Muscle of leg (tissue), 16 donors: Measurements from ENCODE around the gene RIMBP3C. TPM values are rescaled to one million over a fixed set of nuclear protein-coding genes. Genes with fewer than 3 reads are reported as not detected.
"Not testable (repeated sequence)": the region's sequence is repeated elsewhere in the genome, so short reads cannot be mapped to it uniquely, and the experiment has no call there.

Experiments
- DNase-seq: peaks from one replicate; pipeline ENCODE4 v3.0.0; 2013
- H3K27ac ChIP-seq: one replicate; pipeline ENCODE4 v1.5.1; 2013; ENCODE audit warnings: mild to moderate bottlenecking, low read length, control low read depth
- H3K27me3 ChIP-seq: one replicate; pipeline ENCODE4 v1.6.1; 2013; ENCODE audit warnings: low read length; ENCODE audit not compliant: control insufficient read depth, insufficient read depth
- H3K36me3 ChIP-seq: one replicate; pipeline ENCODE4 v1.6.1; 2013; ENCODE audit warnings: low read length; ENCODE audit not compliant: control insufficient read depth, insufficient read depth
- H3K4me1 ChIP-seq: one replicate; pipeline ENCODE4 v1.6.1; 2013; ENCODE audit warnings: low read length; ENCODE audit not compliant: control insufficient read depth, insufficient read depth
- H3K4me3 ChIP-seq: one replicate; pipeline ENCODE4 v1.5.1; 2013; ENCODE audit warnings: low read length, control low read depth
- H3K9me3 ChIP-seq: replicated peaks from 2 replicates; pipeline ENCODE4 v1.6.1; 2013; ENCODE audit warnings: low read depth, low read length; ENCODE audit not compliant: control insufficient read depth
- WGBS: methylation state at CpG from one replicate; pipeline ENCODE4 v1.1.5; 2013; ENCODE audit warnings: missing lambda C conversion rate; ENCODE audit not compliant: insufficient coverage; 5-methylcytosine and 5-hydroxymethylcytosine counted together
- long read RNA-seq, 11 donors: transcript quantifications; one replicate each; lab custom pipeline, GENCODE V29; 2026
- polyA plus RNA-seq, 8 donors: library from polyadenylated mRNA; unstranded; fragments of 120-200 nt; gene quantifications; one replicate each; pipeline versions ENCODE4 v1.2.1 to v1.2.3, GENCODE V29; 2013; ENCODE audit warnings: inconsistent platforms in 1 of 8, low replicate concordance in 1 of 8; ENCODE audit not compliant: insufficient read length in 8 of 8, insufficient read depth in 1 of 8
- total RNA-seq: library from RNA; stranded (reverse); fragments of 120-200 nt; gene quantifications from one replicate; pipeline ENCODE4 v1.2.4, GENCODE V29; 2013

The RIMBP3C gene
- total RNA-seq (0.40 TPM), polyA plus RNA-seq (1 to 10 TPM in 1 of 8 donors, under 1 TPM in 7; 0.49 to 1.3 (median 0.66) TPM)
- long read RNA-seq, donor 1 = 0 reads
- long read RNA-seq, donor 2 = 0 reads
- long read RNA-seq, donor 3 = 0 reads
- long read RNA-seq, donor 4 = 0 reads
- long read RNA-seq, donor 5 = 0 reads
- long read RNA-seq, donor 6 = 0 reads
- long read RNA-seq, donor 7 = 0 reads
- long read RNA-seq, donor 8 = 0 reads
- long read RNA-seq, donor 9 = 0 reads
- long read RNA-seq, donor 10 = 0 reads
- long read RNA-seq, donor 11 = 0 reads

DNA sequence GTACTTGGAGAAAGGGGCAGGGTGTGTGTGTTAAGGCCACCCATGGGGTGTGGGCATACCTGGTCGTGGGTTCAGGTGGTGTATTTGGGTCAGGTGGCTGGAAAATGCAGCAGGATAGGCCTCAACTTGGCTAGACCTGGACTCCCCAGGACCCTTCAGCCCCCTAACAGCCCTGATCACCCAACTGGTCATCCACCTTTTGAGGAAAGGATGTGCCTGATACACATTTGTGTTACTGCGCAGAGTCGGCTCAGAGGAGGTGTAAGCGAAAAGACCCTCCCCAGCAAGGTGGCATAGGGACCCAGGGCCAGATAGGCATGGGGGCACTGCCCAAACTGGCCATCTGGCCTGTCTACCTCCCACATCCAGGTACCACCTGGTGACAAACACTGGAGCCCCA, at the start of gene RIMBP3C:
Gene RIMBP3C (minus strand): TSS at position 101 of the 400 bp plus-strand sequence. CDS start 485 bp downstream, outside the sequence.
- not testable (repeated sequence) for H3K4me1 ChIP-seq, H3K9me3 ChIP-seq, H3K36me3 ChIP-seq, H3K4me3 ChIP-seq, DNase-seq, H3K27ac ChIP-seq, H3K27me3 ChIP-seq
- WGBS = no CpG with 5 or more reads among the region's 4 CpGs

GRCh38 chr22:21599053-21599893, 48.0 kb upstream of the RIMBP3C start:
- 89% methylated on average over 5 of the region's 6 CpGs for WGBS
- no peak for DNase-seq
- Histone ChIP-seq H3K9me3 (no peaks in the 10 kb centered on the region), H3K27ac (no peak overlapping the region), H3K27me3 (no peaks in the 10 kb centered on the region), H3K4me3 (no peak overlapping the region), H3K36me3 (peaks cover 29% of the 10 kb centered on the region), H3K4me1 (no peaks in the 10 kb centered on the region)

- no peak overlapping the region for H3K27ac ChIP-seq
- DNase-seq = no peak
- no peaks in the 10 kb centered on the region for H3K4me1 ChIP-seq
- H3K27me3 ChIP-seq = no peaks in the 10 kb centered on the region
- no peaks in the 10 kb centered on the region for H3K9me3 ChIP-seq
- no CpG with 5 or more reads among the region's 3 CpGs for WGBS
- H3K36me3 ChIP-seq = peaks cover 38% of the 10 kb centered on the region
- H3K4me3 ChIP-seq = no peak overlapping the region
Measured at GRCh38 chr22:21598302-21598701, 47.0 kb upstream of the RIMBP3C start.

DNA sequence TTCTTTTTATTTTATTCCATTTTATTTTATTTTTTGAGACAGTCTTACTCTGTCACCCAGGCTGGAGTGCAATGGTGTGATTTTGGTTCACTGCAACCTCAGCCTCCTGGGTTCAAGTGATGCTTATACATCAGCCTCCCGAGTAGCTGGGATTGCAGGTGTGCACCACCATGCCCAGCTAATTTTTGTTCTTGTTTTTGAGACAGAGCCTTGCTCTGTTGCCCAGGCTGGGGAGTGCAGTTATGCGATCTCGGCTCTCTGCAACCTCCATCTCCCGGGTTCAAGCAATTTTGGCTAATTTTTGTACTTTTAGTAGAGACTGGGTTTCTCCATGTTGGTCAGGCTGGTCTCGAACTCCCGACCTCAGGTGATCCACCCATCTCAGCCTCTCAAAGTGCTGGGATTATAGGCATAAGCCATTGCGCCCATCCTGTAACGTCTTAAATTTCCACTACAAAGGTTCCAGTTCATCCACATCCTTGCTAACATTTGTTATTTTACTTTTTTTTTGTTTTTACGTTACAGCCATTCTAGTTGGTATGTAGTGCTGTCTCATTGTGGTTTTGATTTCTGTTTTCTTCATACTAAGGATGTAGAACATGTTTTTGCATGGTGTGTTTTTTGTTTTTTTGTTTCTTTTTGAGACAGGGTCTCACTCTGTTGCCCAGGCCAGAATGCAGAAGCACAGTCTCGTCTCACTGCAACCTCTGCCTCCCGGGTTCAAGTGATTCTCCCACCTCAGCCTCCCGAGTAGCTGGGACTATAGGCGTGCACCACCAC, 45.3 kb upstream of the RIMBP3C start:
- not testable (repeated sequence) for H3K4me1 ChIP-seq, DNase-seq, H3K4me3 ChIP-seq, H3K27me3 ChIP-seq, H3K27ac ChIP-seq, H3K9me3 ChIP-seq
- 98% methylated on average over 4 of the region's 13 CpGs for WGBS
- H3K36me3 ChIP-seq = peaks cover 40% of the 10 kb centered on the region

- H3K36me3 ChIP-seq = peaks cover 46% of the 10 kb centered on the region
Measured at GRCh38 chr22:21594865-21595452, 43.7 kb upstream of the RIMBP3C start.

DNA sequence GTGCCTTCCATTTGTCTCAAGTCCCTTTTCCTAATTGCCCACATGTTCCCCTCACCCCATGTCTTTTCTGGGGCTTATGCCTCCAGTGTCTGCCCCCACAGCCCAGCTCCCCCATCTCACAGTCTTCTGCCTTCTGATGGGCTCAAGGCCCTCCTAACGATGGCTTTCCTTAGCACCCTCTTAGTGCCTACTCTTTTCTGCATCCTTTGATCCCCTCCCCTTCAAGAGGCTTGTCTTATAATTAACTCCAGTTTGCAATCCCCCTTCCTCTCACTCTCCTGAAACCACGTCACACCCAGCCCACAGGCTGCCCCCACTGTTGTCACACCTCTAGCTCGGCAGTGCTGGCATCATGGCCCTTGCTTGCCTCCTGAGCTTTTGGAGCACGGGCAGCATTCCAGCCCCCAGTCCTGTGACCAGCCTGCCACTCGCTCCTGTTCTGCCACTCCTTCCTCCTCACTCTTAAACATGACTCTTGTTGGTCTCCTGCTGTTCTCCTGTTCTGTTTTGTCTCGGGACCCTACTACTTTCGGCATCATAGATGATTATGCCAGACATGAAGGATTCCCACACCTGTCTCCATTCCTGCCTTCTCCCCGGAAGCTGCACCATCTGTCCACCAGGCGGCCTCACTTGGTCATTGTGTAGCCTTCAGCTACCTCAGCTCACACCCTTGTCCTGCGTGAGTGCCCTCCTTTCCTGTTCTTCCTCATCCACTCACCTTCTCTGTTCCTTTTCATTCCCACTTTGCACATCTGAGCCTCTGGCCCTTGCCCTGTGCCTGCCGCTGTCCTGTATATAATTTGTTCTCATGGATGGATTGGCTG, 42.4 kb upstream of the RIMBP3C start:
- H3K27ac ChIP-seq = no peak overlapping the region
- whole genome bisulfite sequencing = 65% methylated on average over 10 of the region's 11 CpGs
- H3K4me3 ChIP-seq = no peak overlapping the region
- peaks cover 14% of the 10 kb centered on the region for H3K4me1 ChIP-seq
- no peaks in the 10 kb centered on the region for H3K27me3 ChIP-seq
- H3K36me3 ChIP-seq = peaks cover 42% of the 10 kb centered on the region
- H3K9me3 ChIP-seq = no peaks in the 10 kb centered on the region
- DNase-seq = no peak

More at GRCh38 chr22:21594865-21595452, 43.7 kb upstream of the RIMBP3C start:
- 96% methylated on average over 3 of the region's 5 CpGs for WGBS
- Histone ChIP-seq H3K27me3 (no peaks in the 10 kb centered on the region), H3K27ac (no peak overlapping the region), H3K4me3 (no peak overlapping the region), H3K9me3 (no peaks in the 10 kb centered on the region), H3K4me1 (peaks cover 14% of the 10 kb centered on the region)
- DNase-seq = no peak

DNA sequence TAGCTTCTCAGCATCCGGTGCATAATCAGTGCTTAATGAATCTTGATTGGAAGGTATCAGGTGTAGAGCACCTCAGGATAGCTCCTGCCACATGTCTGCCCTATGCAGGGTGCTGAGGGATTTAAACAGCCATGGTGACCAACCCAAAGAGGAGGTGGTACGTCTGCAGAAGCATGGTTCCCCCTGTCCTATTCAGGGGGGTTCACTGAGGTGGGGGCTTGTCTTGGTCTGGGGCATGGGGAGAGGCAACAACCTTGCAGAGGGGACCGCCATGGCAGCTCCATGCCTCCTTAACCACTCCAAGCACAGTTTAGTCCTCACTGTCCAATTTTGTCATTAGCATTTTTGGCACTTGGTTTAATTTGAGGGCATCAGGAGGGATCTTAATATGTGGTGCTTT, 41.2 kb upstream of the RIMBP3C start:
- H3K9me3 ChIP-seq = no peaks in the 10 kb centered on the region
- H3K27ac ChIP-seq = no peak overlapping the region
- DNase-seq = no peak
- no peak overlapping the region for H3K4me3 ChIP-seq
- peaks cover 42% of the 10 kb centered on the region for H3K36me3 ChIP-seq
- no CpG with 5 or more reads among the region's 3 CpGs for WGBS
- no peaks in the 10 kb centered on the region for H3K27me3 ChIP-seq
- H3K4me1 ChIP-seq = peaks cover 23% of the 10 kb centered on the region

DNA sequence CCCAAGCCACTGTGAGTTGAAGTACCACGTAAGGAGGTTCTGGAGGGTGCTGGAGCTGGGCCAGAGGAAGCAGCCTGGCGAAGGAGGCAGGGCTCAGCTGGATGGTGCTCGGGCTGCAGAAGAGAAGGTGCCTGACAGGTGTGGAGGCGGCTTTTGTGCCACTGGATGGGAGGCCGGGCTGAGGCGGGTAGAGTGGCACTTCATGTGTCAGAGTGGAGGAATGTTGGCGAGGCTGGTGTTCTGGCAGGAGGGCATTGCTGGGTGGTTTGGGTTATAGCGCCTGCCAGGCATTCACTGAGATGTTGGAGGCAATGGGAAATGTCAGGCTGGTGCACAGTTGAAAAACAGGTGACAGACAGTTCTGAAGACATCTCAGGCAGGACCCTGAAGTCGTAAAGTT, 40.4 kb upstream of the RIMBP3C start:
- H3K4me3 ChIP-seq = no peak overlapping the region
- WGBS = 85% methylated on average over 9 of the region's 9 CpGs
- peaks cover 39% of the 10 kb centered on the region for H3K36me3 ChIP-seq
- H3K27me3 ChIP-seq = no peaks in the 10 kb centered on the region
- peaks cover 25% of the 10 kb centered on the region for H3K4me1 ChIP-seq
- no peaks in the 10 kb centered on the region for H3K9me3 ChIP-seq
- H3K27ac ChIP-seq = no peak overlapping the region
- no peak for DNase-seq
